Parathyroid adenoma (tissue), 2 donors: Measurements from ENCODE around the gene RAN.

ENCODE experiments used
- H2AFZ ChIP-seq: fragments of 300-600 bp; sonication (generic); one replicate; pipeline ENCODE4 v1.7.0; 2017; ENCODE audit warnings: antibody characterized with exemption, mild to moderate bottlenecking
- H3K27ac ChIP-seq: fragments of 300-600 bp; sonication (generic); one replicate; pipeline ENCODE4 v1.7.0; 2017
- H3K27me3 ChIP-seq: fragments of 300-600 bp; sonication (generic); one replicate; pipeline ENCODE4 v1.7.0; 2017; ENCODE audit warnings: low read length; ENCODE audit not compliant: control insufficient read depth, insufficient read depth
- H3K36me3 ChIP-seq: fragments of 300-600 bp; sonication (generic); one replicate; pipeline ENCODE4 v1.7.0; 2017; ENCODE audit warnings: low read length; ENCODE audit not compliant: control insufficient read depth, insufficient read depth
- H3K4me1 ChIP-seq: fragments of 300-600 bp; sonication (generic); one replicate; pipeline ENCODE4 v1.7.0; 2017; ENCODE audit warnings: control low read depth
- H3K4me2 ChIP-seq: fragments of 300-600 bp; sonication (generic); one replicate; pipeline ENCODE4 v1.7.0; 2017; ENCODE audit warnings: low read length
- H3K4me3 ChIP-seq: fragments of 300-600 bp; sonication (generic); one replicate; pipeline ENCODE4 v1.7.0; 2017; ENCODE audit warnings: low read depth, low read length
- H3K79me2 ChIP-seq: fragments of 300-600 bp; sonication (generic); one replicate; pipeline ENCODE4 v1.7.0; 2017; ENCODE audit warnings: control low read depth
- H3K9ac ChIP-seq: fragments of 300-600 bp; sonication (generic); one replicate; pipeline ENCODE4 v1.7.0; 2017; ENCODE audit warnings: mild to moderate bottlenecking
- H3K9me3 ChIP-seq: fragments of 300-600 bp; sonication (generic); one replicate; pipeline ENCODE4 v1.7.0; 2017; ENCODE audit warnings: low read length; ENCODE audit not compliant: control insufficient read depth
- CTCF ChIP-seq: fragments of 300-600 bp; sonication (generic); IDR thresholded peaks from one replicate; pipeline ENCODE4 v1.7.0; 2017; ENCODE audit warnings: antibody characterized with exemption, mild to moderate bottlenecking
- donor health status: primary hyperparathyroidism.

The RAN gene

GRCh38 chr12:130828895-130829294, 43.0 kb upstream of the RAN start:
- no peak for TF ChIP-seq CTCF
- no peak overlapping the region for H3K9ac ChIP-seq
- no peaks in the 10 kb centered on the region for H3K27me3 ChIP-seq
- no peak overlapping the region for H3K27ac ChIP-seq
- no peaks in the 10 kb centered on the region for H3K9me3 ChIP-seq
- H3K79me2 ChIP-seq: peaks cover 7% of the 10 kb centered on the region
- no peak overlapping the region for H2AFZ ChIP-seq
- H3K4me2 ChIP-seq: no peak overlapping the region
- H3K36me3 ChIP-seq: no peaks in the 10 kb centered on the region
- peaks cover 6% of the 10 kb centered on the region for H3K4me1 ChIP-seq
- H3K4me3 ChIP-seq: no peak overlapping the region

GRCh38 chr12:130829391-130830245, 42.2 kb upstream of the RAN start:
- Histone ChIP-seq H3K27me3 (no peaks in the 10 kb centered on the region), H3K36me3 (no peaks in the 10 kb centered on the region), H2AFZ (no peak overlapping the region), H3K9ac (no peak overlapping the region), H3K9me3 (no peaks in the 10 kb centered on the region), H3K4me2 (no peak overlapping the region), H3K27ac (no peak overlapping the region), H3K4me1 (peaks cover 6% of the 10 kb centered on the region), H3K4me3 (no peak overlapping the region), H3K79me2 (peaks cover 7% of the 10 kb centered on the region)
- no peak for TF ChIP-seq CTCF

DNA sequence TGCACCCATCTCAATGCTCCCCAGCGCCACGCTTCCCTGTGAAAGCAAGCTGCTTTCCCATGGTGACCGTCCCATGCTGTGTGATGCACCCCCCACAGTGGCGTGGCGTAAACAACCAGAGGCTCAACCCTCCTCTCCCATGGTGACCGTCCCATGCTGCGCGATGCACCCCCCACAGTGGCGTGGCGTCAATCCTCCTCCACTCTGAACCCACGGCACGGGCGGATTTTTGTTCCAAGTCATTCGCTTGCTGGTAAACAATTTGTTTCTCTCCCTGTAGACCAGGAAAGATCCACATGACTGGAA, 41.7 kb upstream of the RAN start:
- no peaks in the 10 kb centered on the region for H3K9me3 ChIP-seq
- H3K79me2 ChIP-seq: peaks cover 7% of the 10 kb centered on the region
- H3K9ac ChIP-seq: no peak overlapping the region
- no peak overlapping the region for H3K4me2 ChIP-seq
- no peaks in the 10 kb centered on the region for H3K36me3 ChIP-seq
- no peak overlapping the region for H3K4me3 ChIP-seq
- peaks cover 6% of the 10 kb centered on the region for H3K4me1 ChIP-seq
- no peak overlapping the region for H2AFZ ChIP-seq
- no peak overlapping the region for H3K27ac ChIP-seq
- no peaks in the 10 kb centered on the region for H3K27me3 ChIP-seq
- no peak for TF ChIP-seq CTCF

DNA sequence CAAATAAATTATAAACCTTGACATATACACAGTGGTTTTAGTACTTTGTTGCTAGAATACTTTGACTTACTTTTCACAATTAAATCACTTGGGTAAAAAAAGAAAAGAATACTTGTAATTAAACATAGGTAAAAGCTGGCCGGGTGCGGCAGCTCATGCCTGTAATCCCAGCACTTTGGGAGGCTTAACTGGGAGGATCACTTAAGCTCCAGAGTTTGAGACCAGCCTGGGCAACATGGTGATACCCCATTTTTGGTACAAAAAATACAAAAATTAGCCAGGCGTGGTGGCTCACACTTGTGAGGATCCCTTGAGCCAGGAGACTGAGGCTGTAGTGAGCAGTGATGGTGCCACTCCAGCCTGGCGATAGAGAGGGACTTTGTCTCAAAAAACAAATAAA, 40.6 kb upstream of the RAN start:
- no peak overlapping the region for H3K9ac ChIP-seq
- peaks cover 7% of the 10 kb centered on the region for H3K79me2 ChIP-seq
- no peaks in the 10 kb centered on the region for H3K9me3 ChIP-seq
- no peak overlapping the region for H2AFZ ChIP-seq
- H3K27me3 ChIP-seq: no peaks in the 10 kb centered on the region
- no peak overlapping the region for H3K4me3 ChIP-seq
- H3K27ac ChIP-seq: no peak overlapping the region
- peaks cover 6% of the 10 kb centered on the region for H3K4me1 ChIP-seq
- no peak for TF ChIP-seq CTCF
- no peaks in the 10 kb centered on the region for H3K36me3 ChIP-seq
- H3K4me2 ChIP-seq: no peak overlapping the region

- Histone ChIP-seq H2AFZ (no peak overlapping the region), H3K27ac (no peak overlapping the region), H3K36me3 (no peaks in the 10 kb centered on the region), H3K4me1 (peaks cover 6% of the 10 kb centered on the region), H3K4me3 (no peak overlapping the region), H3K9ac (no peak overlapping the region), H3K27me3 (no peaks in the 10 kb centered on the region), H3K79me2 (peaks cover 7% of the 10 kb centered on the region), H3K4me2 (no peak overlapping the region), H3K9me3 (no peaks in the 10 kb centered on the region)
- TF ChIP-seq CTCF: no peak
Measured at GRCh38 chr12:130831876-130832405, 39.9 kb upstream of the RAN start.
